ENCODE data around the gene USP50. TPM values are rescaled to one million over a fixed set of nuclear protein-coding genes. Genes with fewer than 3 reads are reported as not detected.

The USP50 gene
- total and polyA plus RNA-seq, 4 donors, result 0.42 to 0.93 TPM; not detected in 2

DNA sequence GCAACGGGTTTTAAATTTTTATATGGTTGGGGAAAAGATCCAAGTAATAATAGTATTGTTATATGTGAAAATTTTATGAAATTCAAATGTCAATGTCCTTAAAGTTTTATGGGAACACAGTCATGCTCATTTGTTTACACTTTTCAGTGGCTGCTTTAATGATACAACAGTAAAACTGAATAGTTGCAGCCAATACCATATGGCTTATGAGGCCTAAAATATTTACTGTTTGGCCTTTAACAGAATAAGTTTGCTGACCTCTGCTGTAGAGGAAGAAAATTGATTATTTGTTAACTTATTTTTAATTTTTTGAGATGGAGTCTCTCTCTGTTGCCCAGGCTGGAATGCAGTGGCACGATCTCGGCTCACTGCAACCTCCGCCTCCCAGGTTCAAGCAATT lies 44.7 kb downstream of the USP50 start:
- Histone ChIP-seq H3K27ac (ENCODE audit: low read depth in 1 of 2, low read length in 2 of 2) (no peak overlapping the region), H3K9me3 (ENCODE audit: control insufficient read depth in 4 of 4, low read length in 3 of 4) (no peaks in the 10 kb centered on the region), H3K36me3 (ENCODE audit: control insufficient read depth in 4 of 4, insufficient read depth in 3 of 4, low read depth in 1 of 4, low read length in 3 of 4) (peaks cover 8 to 46% (median 34%) of the 10 kb centered on the region in 4 donors), H3K27me3 (ENCODE audit: control insufficient read depth in 4 of 4, insufficient read depth in 4 of 4, low read length in 3 of 4) (no peaks in the 10 kb centered on the region), H3K4me3 (ENCODE audit: low read depth in 1 of 3, low read length in 3 of 3) (no peak overlapping the region), H3K9ac (ENCODE audit: low read depth in 1 of 2, low read length in 2 of 2) (no peak overlapping the region), H3K4me1 (ENCODE audit: control insufficient read depth in 4 of 4, insufficient read depth in 4 of 4, low read length in 3 of 4) (no peaks in the 10 kb centered on the region)
- DNase-seq (ENCODE audit: low spot score), result no peak
- WGBS, result 92% methylated on average over 4 of the region's 4 CpGs
- TF ChIP-seq RXRA (IDR thresholded peaks at IDR 0.05), result no peak
- no peak for TF ChIP-seq JUND (IDR thresholded peaks at IDR 0.05)
- TF ChIP-seq FOXA2 (IDR thresholded peaks at IDR 0.05), result no peak
- TF ChIP-seq, protein P1, sequence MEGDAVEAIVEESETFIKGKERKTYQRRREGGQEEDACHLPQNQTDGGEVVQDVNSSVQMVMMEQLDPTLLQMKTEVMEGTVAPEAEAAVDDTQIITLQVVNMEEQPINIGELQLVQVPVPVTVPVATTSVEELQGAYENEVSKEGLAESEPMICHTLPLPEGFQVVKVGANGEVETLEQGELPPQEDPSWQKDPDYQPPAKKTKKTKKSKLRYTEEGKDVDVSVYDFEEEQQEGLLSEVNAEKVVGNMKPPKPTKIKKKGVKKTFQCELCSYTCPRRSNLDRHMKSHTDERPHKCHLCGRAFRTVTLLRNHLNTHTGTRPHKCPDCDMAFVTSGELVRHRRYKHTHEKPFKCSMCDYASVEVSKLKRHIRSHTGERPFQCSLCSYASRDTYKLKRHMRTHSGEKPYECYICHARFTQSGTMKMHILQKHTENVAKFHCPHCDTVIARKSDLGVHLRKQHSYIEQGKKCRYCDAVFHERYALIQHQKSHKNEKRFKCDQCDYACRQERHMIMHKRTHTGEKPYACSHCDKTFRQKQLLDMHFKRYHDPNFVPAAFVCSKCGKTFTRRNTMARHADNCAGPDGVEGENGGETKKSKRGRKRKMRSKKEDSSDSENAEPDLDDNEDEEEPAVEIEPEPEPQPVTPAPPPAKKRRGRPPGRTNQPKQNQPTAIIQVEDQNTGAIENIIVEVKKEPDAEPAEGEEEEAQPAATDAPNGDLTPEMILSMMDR (IDR thresholded peaks at IDR 0.05; ENCODE audit: low read depth, low read length, missing input control), result no peak
- no peak for TF ChIP-seq YY1 (IDR thresholded peaks at IDR 0.05)
- no peak for TF ChIP-seq NR2F2 (IDR thresholded peaks at IDR 0.05)
- no peak for TF ChIP-seq RAD21 (IDR thresholded peaks at IDR 0.05)
- no peak for TF ChIP-seq MAX (IDR thresholded peaks at IDR 0.05)
- TF ChIP-seq ZBTB33 (IDR thresholded peaks at IDR 0.05), result no peak
- no peak for TF ChIP-seq HNF4A (conservative IDR thresholded peaks at IDR 0.05)
- no peak for TF ChIP-seq REST (IDR thresholded peaks at IDR 0.05)
- TF ChIP-seq HNF4G (IDR thresholded peaks at IDR 0.05), result no peak
- no peak for TF ChIP-seq GABPA (IDR thresholded peaks at IDR 0.05 in 1 of 2, conservative IDR thresholded peaks at IDR 0.05 in 1 of 2)
- no peak for TF ChIP-seq EGR1 (IDR thresholded peaks at IDR 0.05; ENCODE audit: low read depth in 2 of 2)
- TF ChIP-seq TAF1 (conservative IDR thresholded peaks at IDR 0.05), result no peak
- TF ChIP-seq FOXA1 (IDR thresholded peaks at IDR 0.05), result no peak
- no peak for TF ChIP-seq SP1 (IDR thresholded peaks at IDR 0.05)
- TF ChIP-seq, protein P2, sequence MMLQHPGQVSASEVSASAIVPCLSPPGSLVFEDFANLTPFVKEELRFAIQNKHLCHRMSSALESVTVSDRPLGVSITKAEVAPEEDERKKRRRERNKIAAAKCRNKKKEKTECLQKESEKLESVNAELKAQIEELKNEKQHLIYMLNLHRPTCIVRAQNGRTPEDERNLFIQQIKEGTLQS (IDR thresholded peaks at IDR 0.05), result no peak
